RWPE1 (cell line): Measurements from ENCODE around the gene RPUSD4.
"Not testable (repeated sequence)": the region's sequence is repeated elsewhere in the genome, so short reads cannot be mapped to it uniquely, and the experiment has no call there.

Source experiments
- CTCF ChIA-PET: fragments of 350-600 bp; sonication (Branson Sonifier 250); formaldehyde crosslinking; extraction: SDS; loops from one replicate; lab custom pipeline; 2021; lab: Yijun Ruan, JAX
- POLR2A ChIA-PET: fragments of 400-600 bp; formaldehyde crosslinking; extraction: SDS; loops from one replicate; lab custom pipeline; 2020; ENCODE audit warnings: antibody characterized with exemption; ENCODE audit not compliant: low non-redundant PET; lab: Yijun Ruan, JAX
- DNase-seq: peaks from one replicate; pipeline ENCODE4 v3.0.0; 2012; ENCODE audit warnings: low spot score
- H3K27ac ChIP-seq: fragments of 450-650 bp; 2 replicates; pipeline ENCODE4 v1.5.1; 2017
- TF ChIP-seq, protein P1 (sequence below): fragments of 450-650 bp; conservative IDR thresholded peaks from 2 replicates; pipeline ENCODE4 v1.5.1; 2017; ENCODE audit warnings: low read depth, mild to moderate bottlenecking

The RPUSD4 gene, protein sequence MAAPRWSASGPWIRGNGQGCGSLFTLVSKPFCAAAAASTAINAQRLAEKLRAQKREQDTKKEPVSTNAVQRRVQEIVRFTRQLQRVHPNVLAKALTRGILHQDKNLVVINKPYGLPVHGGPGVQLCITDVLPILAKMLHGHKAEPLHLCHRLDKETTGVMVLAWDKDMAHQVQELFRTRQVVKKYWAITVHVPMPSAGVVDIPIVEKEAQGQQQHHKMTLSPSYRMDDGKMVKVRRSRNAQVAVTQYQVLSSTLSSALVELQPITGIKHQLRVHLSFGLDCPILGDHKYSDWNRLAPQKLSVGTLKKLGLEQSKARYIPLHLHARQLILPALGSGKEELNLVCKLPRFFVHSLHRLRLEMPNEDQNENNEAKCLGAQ

DNA sequence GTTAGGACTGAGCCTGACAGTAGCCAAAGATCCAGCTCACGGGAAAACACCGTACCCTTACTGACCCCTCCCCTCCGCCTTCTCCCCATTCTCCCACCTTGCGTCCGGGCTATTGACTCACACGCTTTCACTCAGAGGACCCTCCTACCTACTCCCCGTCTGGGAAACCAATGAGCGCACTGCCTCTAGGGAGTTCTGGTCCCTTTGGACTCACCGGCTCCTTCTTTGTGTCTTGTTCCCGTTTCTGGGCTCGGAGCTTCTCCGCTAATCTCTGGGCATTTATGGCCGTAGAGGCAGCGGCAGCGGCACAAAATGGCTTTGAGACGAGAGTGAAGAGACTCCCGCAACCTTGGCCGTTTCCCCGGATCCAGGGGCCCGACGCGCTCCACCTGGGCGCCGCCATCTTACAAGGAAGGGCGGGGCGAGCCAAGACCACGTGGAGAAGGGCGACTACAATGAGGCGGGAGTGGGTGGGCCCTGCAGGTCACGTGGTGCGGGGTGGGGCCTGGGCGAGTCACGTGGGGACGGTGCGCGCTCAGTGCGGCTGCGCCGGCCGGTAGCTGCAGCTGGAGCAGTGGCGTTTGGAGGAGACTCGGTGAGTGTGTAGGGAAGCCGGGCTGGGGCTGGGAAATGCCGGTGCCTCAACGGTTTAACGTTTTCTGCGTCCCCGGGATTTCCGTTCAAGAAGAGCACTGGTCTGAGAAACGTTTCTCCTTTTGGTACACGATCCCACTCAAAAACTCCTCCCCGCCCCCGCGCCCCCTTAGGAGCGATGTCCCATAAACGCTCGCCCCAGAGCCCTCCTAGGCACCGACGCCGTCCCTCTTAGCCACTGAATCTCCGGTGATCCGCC lies at the start of gene RPUSD4, which contains the start of gene FAM118B:
Gene RPUSD4 (minus strand): TSS at position 415 of the 853 bp plus-strand sequence. CDS start 12 bp downstream, at position 403.
Gene FAM118B (plus strand): TSS at position 547 of the 853 bp plus-strand sequence. CDS start 23,220 bp downstream, outside the sequence.
- TF ChIP-seq, protein P1, sequence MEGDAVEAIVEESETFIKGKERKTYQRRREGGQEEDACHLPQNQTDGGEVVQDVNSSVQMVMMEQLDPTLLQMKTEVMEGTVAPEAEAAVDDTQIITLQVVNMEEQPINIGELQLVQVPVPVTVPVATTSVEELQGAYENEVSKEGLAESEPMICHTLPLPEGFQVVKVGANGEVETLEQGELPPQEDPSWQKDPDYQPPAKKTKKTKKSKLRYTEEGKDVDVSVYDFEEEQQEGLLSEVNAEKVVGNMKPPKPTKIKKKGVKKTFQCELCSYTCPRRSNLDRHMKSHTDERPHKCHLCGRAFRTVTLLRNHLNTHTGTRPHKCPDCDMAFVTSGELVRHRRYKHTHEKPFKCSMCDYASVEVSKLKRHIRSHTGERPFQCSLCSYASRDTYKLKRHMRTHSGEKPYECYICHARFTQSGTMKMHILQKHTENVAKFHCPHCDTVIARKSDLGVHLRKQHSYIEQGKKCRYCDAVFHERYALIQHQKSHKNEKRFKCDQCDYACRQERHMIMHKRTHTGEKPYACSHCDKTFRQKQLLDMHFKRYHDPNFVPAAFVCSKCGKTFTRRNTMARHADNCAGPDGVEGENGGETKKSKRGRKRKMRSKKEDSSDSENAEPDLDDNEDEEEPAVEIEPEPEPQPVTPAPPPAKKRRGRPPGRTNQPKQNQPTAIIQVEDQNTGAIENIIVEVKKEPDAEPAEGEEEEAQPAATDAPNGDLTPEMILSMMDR, result no peak
- POLR2A ChIA-PET, result interaction anchor here (0.9 kb wide), 1 partner anchor 309 kb away, joined by 4 read pairs; the partner anchor contains the start of gene PUS3
- peak within 1 kb of the TSS; percentile 67 for H3K27ac ChIP-seq
- DNase-seq, result peak; percentile 99
- CTCF ChIA-PET, result interaction anchor here (0.5 to 1.2 kb wide), 2 partner anchors 70 to 150 kb away, joined by 4 to 5 read pairs; no protein-coding TSS in a partner anchor

DNA sequence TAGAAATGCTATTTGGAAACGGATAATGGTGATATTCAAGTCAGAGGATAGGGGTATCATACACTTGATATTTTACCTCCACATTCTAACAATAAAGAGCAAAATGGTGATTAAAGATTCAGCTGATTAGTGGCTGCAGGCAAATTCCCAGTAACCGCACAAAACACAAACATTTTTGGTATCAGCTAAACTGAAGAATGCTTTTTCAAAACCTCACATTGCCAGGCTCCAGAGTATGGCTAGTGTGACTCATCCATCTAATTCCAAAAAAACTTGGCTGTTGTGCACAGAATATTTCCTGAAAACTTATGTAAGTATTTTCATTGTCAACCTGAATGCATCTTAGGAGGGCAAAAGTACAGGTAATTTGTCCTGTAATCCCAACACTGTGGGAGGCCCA lies 46.3 kb upstream of the RPUSD4 start:
- ChIA-PET POLR2A (no interaction called here), CTCF (interaction anchor here (0.6 kb wide), 1 partner anchor 586 kb away, joined by 3 read pairs; no protein-coding TSS in a partner anchor)
- H3K27ac ChIP-seq, result no peak overlapping the region
- TF ChIP-seq, protein P1, result no peak
- DNase-seq, result no peak

DNA sequence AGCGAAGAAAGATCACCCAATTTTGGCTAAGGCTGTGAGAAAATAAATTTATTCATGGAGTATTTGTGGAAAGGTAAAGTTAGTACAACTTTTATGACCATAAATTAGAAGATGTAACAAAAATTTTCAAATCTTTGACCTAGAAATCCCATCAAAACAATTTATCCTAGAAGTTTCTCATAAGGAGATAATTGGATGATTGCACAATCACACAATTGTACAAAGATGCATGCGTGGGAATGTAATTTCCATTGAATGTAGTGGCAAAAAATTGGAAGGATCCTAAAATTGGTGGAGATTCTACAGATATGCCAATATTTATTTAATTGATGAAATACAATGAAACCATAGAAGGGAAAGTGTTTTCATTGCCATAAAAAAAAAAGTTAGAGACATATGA lies 45.7 kb upstream of the RPUSD4 start:
- ChIA-PET CTCF (no interaction called here), POLR2A (no interaction called here)
- DNase-seq, result no peak
- TF ChIP-seq, protein P1, result no peak
- H3K27ac ChIP-seq, result no peak overlapping the region

DNA sequence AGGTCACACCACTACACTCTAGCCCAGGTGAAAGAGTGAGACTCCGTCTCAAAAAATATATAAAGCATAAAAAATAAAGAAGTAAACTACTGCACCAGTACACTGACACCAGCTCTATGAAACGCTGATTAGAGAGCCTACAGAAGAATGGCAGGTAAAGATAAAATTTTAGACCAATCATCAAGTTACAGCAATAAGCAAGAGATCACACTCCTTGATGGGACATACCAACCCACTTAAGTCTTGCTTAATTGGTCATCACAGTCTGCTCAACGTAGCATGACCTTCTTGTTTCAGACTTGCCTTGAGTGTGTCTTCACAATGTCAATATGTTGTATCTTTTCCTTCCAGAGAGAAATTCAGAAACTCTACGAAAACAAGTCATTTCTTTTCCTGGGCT lies 44.8 kb upstream of the RPUSD4 start:
- TF ChIP-seq, protein P1, result no peak
- ChIA-PET CTCF (no interaction called here), POLR2A (no interaction called here)
- no peak for DNase-seq
- no peak overlapping the region for H3K27ac ChIP-seq

DNA sequence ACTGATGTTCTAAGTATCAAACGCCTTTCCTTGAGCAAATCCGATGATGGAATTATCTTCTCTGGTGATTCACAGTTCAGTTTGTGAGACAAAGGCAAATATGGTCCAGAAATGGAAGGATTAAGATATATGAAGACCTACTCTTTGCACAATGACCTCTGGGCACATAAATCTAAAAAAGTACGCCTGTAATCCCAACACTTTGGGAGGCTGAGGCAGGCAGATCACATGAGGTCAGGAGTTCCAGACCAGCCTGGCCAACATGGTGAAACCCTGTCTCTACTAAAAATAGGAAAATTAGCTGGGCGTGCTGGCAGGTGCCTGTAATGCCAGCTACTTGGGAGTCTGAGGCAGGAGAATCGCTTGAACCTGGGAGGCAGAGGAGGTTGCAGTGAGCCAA lies 44.1 kb upstream of the RPUSD4 start:
- CTCF ChIA-PET, result interaction anchor here (0.7 kb wide), 1 partner anchor 49 kb away, joined by 3 read pairs; no protein-coding TSS in a partner anchor
- POLR2A ChIA-PET, DNase-seq, H3K27ac ChIP-seq: not testable (repeated sequence)

DNA sequence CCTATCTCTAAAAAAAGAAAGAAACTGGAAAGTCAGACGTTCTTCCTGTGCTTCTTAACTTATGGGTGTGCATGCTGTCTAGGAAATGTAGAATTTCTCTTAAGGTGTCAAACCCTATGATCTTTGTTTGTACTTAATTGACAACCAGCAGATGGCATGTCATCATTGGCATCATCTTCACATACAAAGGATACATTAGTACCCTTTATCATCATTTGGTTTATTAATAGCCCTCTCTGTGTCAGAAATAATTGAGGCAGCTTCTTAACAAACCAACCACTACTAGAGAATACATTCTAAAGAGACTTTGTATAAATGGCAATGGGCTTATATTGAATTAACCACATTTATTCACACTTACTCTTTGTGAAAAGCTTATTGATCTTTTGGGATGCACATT lies 43.4 kb upstream of the RPUSD4 start:
- H3K27ac ChIP-seq, result no peak overlapping the region
- DNase-seq, result no peak
- TF ChIP-seq, protein P1, result no peak
- ChIA-PET CTCF (no interaction called here), POLR2A (no interaction called here)
